Fibroblast of lung (primary cell): Measurements from ENCODE around the gene EPYC. TPM values are rescaled to one million over a fixed set of nuclear protein-coding genes. Genes with fewer than 3 reads are reported as not detected.

Source experiments
- DNase-seq, 2 donors: peaks; one replicate each; pipeline versions ENCODE4 v3.0.0 to v3.0.0-alpha.2; 2010; ENCODE audit warnings: low read depth in 2 of 2
- H2AFZ ChIP-seq: 2 replicates; pipeline ENCODE4 v1.5.1; 2012; ENCODE audit warnings: low read length, control low read depth, inconsistent platforms
- H3K27ac ChIP-seq: 2 replicates; pipeline ENCODE4 v1.5.1; 2011; ENCODE audit warnings: low read length, control low read depth; ENCODE audit not compliant: insufficient read depth
- H3K27me3 ChIP-seq: 2 replicates; pipeline ENCODE4 v1.5.1; 2011; ENCODE audit warnings: mild to moderate bottlenecking, low read length; ENCODE audit not compliant: control insufficient read depth, insufficient read depth
- H3K36me3 ChIP-seq: 2 replicates; pipeline ENCODE4 v1.5.1; 2011; ENCODE audit warnings: low read length; ENCODE audit not compliant: control insufficient read depth, insufficient read depth
- H3K4me1 ChIP-seq: 2 replicates; pipeline ENCODE4 v1.5.1; 2011; ENCODE audit warnings: low read length; ENCODE audit not compliant: control insufficient read depth, insufficient read depth; ENCODE audit errors: extremely low read depth
- H3K4me2 ChIP-seq: 2 replicates; pipeline ENCODE4 v1.5.1; 2011; ENCODE audit warnings: low read length, control low read depth; ENCODE audit not compliant: insufficient read depth; ENCODE audit errors: extremely low read depth
- H3K4me3 ChIP-seq, 4 experiments: fragments of 200-600 bp in 1 of 4; sonication (generic) in 1 of 4; replicated peaks in 1 of 4; 2 replicates each; pipeline ENCODE4 v1.5.1; 2011 to 2016; ENCODE audit warnings: low read length in 4 of 4, low read depth in 3 of 4, mild to moderate bottlenecking in 3 of 4, control low read depth in 2 of 4, inconsistent platforms in 1 of 4, mixed read lengths in 1 of 4; ENCODE audit not compliant: insufficient read depth in 1 of 4; ENCODE audit errors: control extremely low read depth in 1 of 4
- H3K79me2 ChIP-seq: 2 replicates; pipeline ENCODE4 v1.5.1; 2012; ENCODE audit warnings: mild to moderate bottlenecking, low read length, inconsistent platforms; ENCODE audit not compliant: control insufficient read depth, insufficient read depth
- H3K9ac ChIP-seq: 2 replicates; pipeline ENCODE4 v1.5.1; 2011; ENCODE audit warnings: mild to moderate bottlenecking, low read length, control low read depth; ENCODE audit not compliant: insufficient read depth
- H3K9me3 ChIP-seq: 2 replicates; pipeline ENCODE4 v1.5.1; 2012; ENCODE audit warnings: low read depth, low read length; ENCODE audit not compliant: control insufficient read depth, insufficient read depth
- H4K20me1 ChIP-seq: 2 replicates; pipeline ENCODE4 v1.5.1; 2011; ENCODE audit warnings: low read length; ENCODE audit not compliant: control insufficient read depth, insufficient read depth; ENCODE audit errors: extremely low read depth
- EZH2 ChIP-seq: IDR thresholded peaks from 2 replicates; pipeline ENCODE4 v1.5.1; 2012; ENCODE audit warnings: low read length, control low read depth, mild to moderate bottlenecking; ENCODE audit errors: missing control alignments
- polyA plus RNA-seq, 2 donors: library from polyadenylated mRNA; depleted of rRNA in 1 of 2; stranded (reverse) in 1 of 2; unstranded in 1 of 2; fragments of >200 nt; gene quantifications; 2 replicates each; pipeline ENCODE4 v1.2.1, GENCODE V29; 2011 to 2012; ENCODE audit warnings: missing spikeins in 1 of 2
- total RNA-seq: library from RNA; depleted of rRNA; stranded (reverse); fragments of >200 nt; gene quantifications from 2 replicates; pipeline ENCODE4 v1.2.1, GENCODE V29; 2014
- TF ChIP-seq, protein P1 (sequence below), 2 donors: IDR thresholded peaks in 1 of 2; conservative IDR thresholded peaks in 1 of 2; 1 replicate in 1 of 2; 2 replicates in 1 of 2; pipeline ENCODE4 v1.5.1; 2011 to 2012; ENCODE audit warnings: low read length in 2 of 2, control low read depth in 1 of 2, inconsistent platforms in 1 of 2, low read depth in 1 of 2, mild to moderate bottlenecking in 1 of 2

The EPYC gene
- total and polyA plus RNA-seq, 2 donors (not counting 1 experiment from before 2014, with no cell fraction given): 0.05 TPM; not detected in 1

DNA sequence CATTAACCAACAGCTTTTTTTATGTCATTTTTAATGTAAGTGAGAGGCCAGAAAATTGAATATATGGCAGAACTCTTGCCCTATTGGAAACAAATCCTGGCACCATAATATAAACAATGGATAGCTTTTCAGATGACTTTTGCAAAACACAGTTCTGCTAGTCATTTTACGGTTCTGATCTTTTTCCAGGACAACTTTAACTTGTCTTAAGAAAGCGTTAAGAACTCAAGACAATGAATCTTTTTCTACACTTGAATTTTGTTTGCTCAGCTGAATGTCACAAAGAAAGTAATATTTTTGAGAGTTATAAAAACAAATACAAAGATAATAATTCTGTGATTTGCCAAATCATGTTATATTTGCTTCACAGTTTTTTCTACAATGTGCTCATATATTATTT is 39.8 kb upstream of the EPYC start:
- no peaks in the 10 kb centered on the region for H3K36me3 ChIP-seq
- H4K20me1 ChIP-seq: no peaks in the 10 kb centered on the region
- no peaks in the 10 kb centered on the region for H3K79me2 ChIP-seq
- no peaks in the 10 kb centered on the region for H3K9me3 ChIP-seq
- H2AFZ ChIP-seq: no peak overlapping the region
- TF ChIP-seq, protein P1, sequence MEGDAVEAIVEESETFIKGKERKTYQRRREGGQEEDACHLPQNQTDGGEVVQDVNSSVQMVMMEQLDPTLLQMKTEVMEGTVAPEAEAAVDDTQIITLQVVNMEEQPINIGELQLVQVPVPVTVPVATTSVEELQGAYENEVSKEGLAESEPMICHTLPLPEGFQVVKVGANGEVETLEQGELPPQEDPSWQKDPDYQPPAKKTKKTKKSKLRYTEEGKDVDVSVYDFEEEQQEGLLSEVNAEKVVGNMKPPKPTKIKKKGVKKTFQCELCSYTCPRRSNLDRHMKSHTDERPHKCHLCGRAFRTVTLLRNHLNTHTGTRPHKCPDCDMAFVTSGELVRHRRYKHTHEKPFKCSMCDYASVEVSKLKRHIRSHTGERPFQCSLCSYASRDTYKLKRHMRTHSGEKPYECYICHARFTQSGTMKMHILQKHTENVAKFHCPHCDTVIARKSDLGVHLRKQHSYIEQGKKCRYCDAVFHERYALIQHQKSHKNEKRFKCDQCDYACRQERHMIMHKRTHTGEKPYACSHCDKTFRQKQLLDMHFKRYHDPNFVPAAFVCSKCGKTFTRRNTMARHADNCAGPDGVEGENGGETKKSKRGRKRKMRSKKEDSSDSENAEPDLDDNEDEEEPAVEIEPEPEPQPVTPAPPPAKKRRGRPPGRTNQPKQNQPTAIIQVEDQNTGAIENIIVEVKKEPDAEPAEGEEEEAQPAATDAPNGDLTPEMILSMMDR (conservative IDR thresholded peaks at IDR 0.05 in 1 of 2, IDR thresholded peaks at IDR 0.05 in 1 of 2; ENCODE audit: low read depth in 1 of 2, low read length in 2 of 2): no peak
- no peak for TF ChIP-seq EZH2
- H3K4me1 ChIP-seq: no peaks in the 10 kb centered on the region
- H3K27me3 ChIP-seq: no peaks in the 10 kb centered on the region
- H3K4me3 ChIP-seq: no peak overlapping the region
- H3K9ac ChIP-seq: no peak overlapping the region
- no peak overlapping the region for H3K4me2 ChIP-seq
- DNase-seq: peak in 1 of 2 donors; percentile 65
- no peak overlapping the region for H3K27ac ChIP-seq

GRCh38 chr12:91043408-91043807 is 38.6 kb upstream of the EPYC start:
- H3K4me3 ChIP-seq: no peak overlapping the region
- H3K27me3 ChIP-seq: no peaks in the 10 kb centered on the region
- H2AFZ ChIP-seq: no peak overlapping the region
- no peak for DNase-seq
- H4K20me1 ChIP-seq: no peaks in the 10 kb centered on the region
- H3K4me2 ChIP-seq: no peak overlapping the region
- H3K27ac ChIP-seq: no peak overlapping the region
- no peaks in the 10 kb centered on the region for H3K9me3 ChIP-seq
- TF ChIP-seq EZH2: no peak
- TF ChIP-seq, protein P1 (conservative IDR thresholded peaks at IDR 0.05 in 1 of 2, IDR thresholded peaks at IDR 0.05 in 1 of 2; ENCODE audit: low read depth in 1 of 2, low read length in 2 of 2): no peak
- H3K79me2 ChIP-seq: no peaks in the 10 kb centered on the region
- H3K9ac ChIP-seq: no peak overlapping the region
- H3K4me1 ChIP-seq: no peaks in the 10 kb centered on the region
- H3K36me3 ChIP-seq: no peaks in the 10 kb centered on the region

- H3K27me3 ChIP-seq: no peaks in the 10 kb centered on the region
- peak; percentile 42 to 67 for DNase-seq
- H3K9ac ChIP-seq: no peak overlapping the region
- H2AFZ ChIP-seq: no peak overlapping the region
- no peaks in the 10 kb centered on the region for H3K9me3 ChIP-seq
- no peak overlapping the region for H3K4me3 ChIP-seq
- H4K20me1 ChIP-seq: no peaks in the 10 kb centered on the region
- no peaks in the 10 kb centered on the region for H3K4me1 ChIP-seq
- TF ChIP-seq, protein P1 (conservative IDR thresholded peaks at IDR 0.05 in 1 of 2, IDR thresholded peaks at IDR 0.05 in 1 of 2; ENCODE audit: low read depth in 1 of 2, low read length in 2 of 2): no peak
- TF ChIP-seq EZH2: no peak
- H3K79me2 ChIP-seq: no peaks in the 10 kb centered on the region
- H3K27ac ChIP-seq: no peak overlapping the region
- no peaks in the 10 kb centered on the region for H3K36me3 ChIP-seq
- no peak overlapping the region for H3K4me2 ChIP-seq
These were observed 35.5 kb upstream of the EPYC start for GRCh38 chr12:91040096-91040755.
